Measurements from ENCODE around the gene ZBTB38.

ZBTB38 gene

DNA sequence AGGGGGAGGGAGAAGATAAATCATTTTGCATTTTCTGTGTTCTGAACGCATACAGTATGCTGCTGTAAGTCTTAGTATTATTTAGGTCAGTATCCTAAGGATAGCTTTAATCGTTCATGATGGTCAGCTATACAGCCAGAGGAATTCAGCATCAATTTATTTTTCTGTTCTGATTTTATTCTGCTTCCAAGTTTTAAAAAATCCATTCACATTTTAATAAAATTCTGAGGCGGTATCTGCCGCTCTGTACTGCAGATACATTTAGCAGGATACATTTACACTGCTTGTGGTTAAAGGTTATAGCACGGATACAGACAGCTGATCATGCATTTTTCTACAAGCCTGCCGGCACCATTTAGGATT, 17.8 kb downstream of the ZBTB38 start:
- no peak for DNase-seq (ENCODE audit: low read depth in 2 of 2)

DNA sequence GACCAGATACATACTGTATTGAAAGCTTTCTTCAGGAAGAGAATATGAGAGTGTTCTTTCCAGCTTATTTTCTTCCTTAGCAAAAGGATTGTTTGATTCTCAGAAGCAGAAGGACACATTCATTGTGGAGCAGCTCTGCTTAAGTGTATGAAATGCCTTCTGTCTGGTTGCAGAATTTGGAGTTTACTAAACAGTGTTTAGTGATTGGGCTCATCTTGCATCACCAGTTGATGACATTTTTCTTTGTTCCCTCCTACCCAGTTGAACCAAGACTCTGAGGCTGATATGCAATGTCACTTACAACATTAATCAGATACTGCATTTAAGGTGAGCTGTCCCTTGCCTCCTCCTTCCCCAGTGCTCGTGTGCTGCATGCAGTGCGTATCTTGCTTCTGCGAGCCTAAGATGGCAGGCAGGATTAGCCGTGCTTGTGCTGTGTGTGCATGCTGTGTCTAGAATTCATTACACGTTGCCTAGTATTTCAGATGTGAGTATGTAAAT, 18.4 kb downstream of the ZBTB38 start:
- DNase-seq (ENCODE audit: low read depth in 2 of 2) = no peak

DNA sequence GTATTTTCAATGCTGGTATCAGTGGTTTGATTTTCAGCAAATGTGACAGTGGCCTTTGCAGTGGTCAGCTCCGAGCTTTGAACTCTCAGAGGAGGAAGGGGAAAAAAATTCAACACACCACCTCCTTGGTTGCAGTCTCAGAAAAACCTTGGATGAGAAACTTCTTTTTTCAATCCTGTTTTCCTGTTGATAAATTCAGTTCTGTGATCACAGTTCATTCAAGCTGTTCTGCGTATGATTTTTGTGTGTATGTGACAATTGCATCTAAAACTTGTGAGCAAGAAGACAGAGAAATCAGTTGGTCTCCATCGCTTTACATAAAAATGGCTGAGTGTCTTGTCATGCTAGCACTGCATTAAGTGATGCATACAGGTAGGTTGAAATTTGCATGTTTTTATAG, 19.2 kb downstream of the ZBTB38 start:
- no peak for DNase-seq (ENCODE audit: low read depth in 2 of 2)

DNA sequence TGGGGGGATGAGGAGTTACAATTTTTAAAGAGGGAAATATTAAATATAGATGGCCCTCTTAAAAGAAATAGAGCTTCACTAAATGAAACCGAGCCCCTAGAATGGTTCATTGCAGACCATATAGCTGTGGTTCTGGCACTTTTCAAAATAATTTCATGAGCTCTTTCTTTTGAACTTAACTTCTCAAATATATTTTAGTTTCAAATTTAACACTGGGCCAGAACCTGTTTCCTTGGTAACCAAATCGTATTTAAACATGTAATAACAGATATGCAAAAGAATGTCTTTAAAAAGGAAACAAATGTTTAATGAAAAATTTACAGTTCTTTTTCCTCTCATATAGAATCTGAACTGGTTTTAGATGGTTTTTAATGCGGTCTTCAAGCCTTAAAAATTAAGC, 20.1 kb downstream of the ZBTB38 start:
- no peak for DNase-seq (ENCODE audit: low read depth in 2 of 2)

DNA sequence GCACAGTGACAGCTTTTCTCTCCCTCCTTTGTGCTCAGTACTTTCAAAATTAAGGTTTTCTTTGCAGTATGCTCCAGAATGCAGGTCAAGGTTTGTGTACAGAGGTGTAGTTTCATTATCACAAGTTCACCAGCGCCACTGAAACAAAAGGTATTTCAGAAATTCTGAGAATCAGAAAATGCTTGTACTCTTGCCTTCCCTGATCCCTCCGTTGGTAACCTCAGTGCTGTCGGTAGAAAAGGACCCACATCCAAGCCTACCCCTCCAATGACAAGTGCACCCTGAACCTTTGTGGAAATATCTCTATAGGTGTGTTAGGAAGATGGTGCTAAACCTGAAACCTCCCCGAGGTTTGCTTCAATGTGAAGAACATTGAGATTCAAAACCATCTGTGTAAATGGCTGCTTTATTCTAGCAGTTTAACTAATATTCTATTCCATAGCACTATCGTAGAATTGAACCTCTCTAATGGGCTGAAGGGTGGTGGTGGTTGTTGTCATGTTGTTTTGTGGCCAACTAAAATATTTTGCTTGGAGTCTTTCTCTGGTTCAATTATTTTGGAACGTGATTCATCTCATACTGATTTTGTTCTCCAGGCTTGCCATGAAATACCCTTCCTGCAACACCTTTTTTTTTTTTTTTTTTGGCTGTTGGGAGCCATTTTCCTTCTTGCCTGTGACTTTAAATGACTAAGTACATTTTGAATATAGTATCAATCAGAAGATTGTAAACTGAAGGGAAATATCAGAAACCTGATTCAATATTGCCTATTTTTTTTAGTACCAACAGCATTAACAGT, 20.7 kb downstream of the ZBTB38 start:
- DNase-seq (ENCODE audit: low read depth in 2 of 2) = no peak

DNA sequence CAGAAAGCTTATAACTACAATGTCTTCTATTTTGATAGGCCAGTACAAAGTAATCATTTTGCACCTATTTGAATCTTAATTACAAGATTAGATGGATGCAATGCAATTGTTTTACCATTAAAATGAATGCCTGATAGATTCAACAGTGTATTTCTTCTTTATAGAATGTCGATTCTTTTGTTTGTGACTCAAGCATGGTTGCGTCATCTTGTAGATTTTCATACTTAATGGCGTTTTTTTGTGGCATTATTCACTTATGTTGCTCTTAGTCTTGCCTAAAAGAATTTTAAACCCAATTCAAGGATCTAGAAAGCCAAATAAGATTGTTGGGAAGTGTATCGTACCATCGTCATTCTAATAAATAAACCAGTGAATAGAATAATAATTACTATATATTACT, 21.4 kb downstream of the ZBTB38 start:
- DNase-seq (ENCODE audit: low read depth in 2 of 2) = no peak

DNA sequence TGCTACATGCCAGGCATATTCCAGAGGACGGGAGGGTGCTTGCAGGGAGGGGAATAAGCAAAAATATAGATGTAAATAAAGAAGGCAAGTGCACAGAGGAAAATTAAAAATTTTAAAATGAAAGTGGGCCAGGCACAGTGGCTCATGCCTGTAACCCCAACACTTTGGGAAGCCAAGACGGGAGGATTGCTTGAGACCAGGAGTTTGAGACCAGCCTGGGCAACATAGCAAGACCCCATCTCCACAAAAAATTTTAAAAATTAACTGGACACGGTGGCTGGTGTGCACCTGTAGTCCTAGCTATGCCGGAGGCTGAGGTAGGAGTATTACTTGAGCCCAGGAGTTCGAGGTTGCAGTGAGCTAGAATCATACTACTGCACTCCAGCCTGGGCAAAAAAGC, 22.4 kb downstream of the ZBTB38 start:
- no peak for DNase-seq (ENCODE audit: low read depth in 2 of 2)

DNA sequence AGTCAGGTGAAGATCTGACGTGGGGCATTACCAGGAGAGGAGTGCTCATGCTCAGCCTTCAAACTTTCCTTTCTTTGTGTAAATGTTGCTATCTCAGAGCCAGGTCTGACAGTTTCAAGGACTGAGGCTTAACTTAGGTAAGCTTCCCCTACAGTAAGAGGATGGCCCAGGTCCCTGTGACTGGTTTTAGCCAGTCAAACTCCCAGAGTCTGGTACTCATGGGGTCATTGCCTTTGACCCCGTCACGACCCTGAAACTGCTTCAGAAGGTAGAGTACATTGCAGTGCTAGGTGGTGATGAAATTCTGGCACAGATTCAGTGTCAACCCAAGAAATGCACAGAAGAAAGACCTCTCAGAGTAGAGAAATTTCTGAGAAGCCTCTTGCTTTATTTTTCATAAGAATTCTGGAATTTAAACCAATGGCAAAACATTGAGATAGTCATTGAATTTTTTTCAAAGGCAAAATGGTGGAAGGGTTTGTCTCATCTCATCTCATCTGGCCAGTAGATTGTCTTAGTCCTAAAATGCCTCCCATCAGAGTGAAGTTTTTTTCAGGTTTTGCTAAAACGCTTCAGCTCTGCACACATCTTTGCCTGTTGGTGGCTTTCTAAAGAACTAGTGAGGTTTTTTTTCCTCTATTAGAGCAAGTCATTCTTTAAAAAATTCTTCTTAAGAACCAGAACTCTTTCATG, 23.1 kb downstream of the ZBTB38 start:
- no peak for DNase-seq (ENCODE audit: low read depth in 2 of 2)

DNA sequence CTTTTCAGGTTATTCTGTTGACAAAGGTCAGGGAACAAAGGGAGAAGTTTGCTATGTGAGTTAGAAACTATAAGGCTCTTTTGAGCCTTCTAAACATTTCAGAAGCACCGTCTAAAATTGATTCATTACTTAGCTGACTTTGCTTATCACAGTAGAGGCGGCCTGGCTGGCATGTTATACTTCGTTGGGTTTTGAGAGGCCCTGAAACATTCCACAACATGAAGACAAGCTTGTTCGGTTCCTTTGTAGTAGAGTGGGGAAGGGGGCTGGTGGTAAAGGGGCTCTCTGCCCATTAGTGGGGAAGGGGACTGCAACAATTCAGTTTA, 23.6 kb downstream of the ZBTB38 start:
- DNase-seq (ENCODE audit: low read depth in 2 of 2) = no peak

DNA sequence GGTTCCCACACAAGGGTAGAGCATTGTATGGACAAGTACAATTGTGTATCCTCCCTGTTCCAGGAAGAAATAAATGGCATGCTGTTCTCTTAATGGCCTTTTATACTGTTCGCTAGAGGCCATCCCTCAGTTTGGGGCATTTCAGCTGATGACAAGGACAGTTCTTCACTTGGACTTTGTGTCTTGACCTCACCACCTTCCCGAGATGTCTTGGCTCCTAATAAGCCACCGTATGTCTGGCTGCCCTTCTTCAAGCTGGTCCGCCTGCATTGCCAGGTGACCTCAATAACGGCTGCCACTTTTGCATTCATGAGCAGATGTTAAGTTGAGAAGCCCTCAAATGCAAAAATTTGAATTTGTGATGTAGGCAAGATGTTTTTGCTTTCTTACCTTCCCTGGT, 24.1 kb downstream of the ZBTB38 start:
- DNase-seq (ENCODE audit: low read depth in 2 of 2) = no peak

DNA sequence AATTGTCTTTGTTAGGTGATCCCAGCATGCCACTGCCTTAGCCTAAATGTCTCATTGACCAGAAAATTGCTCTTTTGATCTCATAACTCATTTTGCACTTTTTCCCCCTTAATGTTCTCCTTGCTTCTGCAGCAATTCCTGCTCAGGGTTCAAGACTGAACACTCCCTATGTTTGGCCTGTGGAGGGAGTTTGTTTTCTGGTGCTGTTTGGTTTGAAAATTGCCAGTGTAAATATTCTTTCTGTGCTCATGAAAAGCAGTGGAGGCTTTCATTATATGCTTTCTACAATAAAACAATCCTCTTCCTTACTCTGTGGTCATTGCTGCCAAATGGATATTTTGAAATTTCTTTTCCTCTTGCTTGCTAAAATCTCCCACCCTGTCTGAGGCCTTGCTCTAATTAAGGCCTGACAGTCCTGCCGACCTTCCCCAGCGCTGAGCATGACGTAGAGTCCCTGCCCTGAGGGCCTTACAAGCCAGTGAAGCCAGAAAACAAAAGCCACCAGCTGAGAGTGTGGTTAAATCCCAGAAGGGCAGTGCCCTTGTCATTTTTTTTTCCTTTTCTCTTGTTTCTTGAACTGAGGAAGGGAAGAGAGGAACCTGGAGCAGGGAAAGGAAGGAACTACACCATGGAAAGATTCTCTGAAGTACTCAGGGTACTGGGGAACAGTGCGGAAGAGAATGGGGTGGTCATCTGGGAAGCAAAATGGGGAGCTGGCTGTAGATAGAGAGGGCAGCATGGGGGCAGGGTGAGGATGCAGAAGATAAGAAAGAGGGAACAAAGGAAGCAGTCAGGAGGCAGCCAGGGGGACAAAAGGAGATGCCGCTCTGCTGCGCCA, 24.8 kb downstream of the ZBTB38 start:
- DNase-seq (ENCODE audit: low read depth in 2 of 2) = no peak

DNA sequence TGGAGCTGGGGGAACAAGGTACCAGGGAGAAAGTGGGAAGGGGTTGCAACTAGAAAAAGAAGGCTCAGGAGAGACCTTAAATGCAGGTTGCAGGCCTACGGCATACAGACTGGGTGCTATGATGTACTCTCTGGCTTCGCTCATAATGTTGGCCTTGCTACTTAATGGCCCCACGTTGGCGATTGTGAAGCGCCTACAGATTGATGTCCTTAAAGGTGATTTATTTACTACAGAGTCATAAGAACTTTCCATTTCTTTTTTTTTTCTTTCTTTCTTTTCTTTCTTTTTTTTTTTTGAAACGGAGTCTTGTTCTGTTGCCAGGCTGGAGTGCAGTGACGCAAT, 25.4 kb downstream of the ZBTB38 start:
- DNase-seq (ENCODE audit: low read depth in 2 of 2) = no peak

DNA sequence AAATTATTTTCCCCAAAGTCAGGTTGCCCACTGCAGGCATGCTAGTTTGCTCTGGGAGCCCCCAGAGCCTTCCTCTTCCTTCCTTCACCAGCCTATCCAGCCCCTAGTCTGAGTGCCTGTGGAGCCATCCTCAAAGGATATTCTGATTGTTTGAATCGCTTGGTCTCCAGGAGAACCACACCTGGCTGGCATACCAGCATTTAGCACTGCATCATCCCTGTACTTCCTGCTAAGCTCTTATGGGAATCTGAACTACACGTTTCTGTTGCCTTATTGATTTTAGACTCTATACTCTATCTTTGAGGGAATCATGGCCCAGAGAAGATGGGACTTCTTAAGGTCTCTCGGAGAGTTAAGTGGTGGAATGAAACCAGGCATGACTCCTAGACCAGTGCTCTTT, 26.3 kb downstream of the ZBTB38 start:
- no peak for DNase-seq (ENCODE audit: low read depth in 2 of 2)

DNA sequence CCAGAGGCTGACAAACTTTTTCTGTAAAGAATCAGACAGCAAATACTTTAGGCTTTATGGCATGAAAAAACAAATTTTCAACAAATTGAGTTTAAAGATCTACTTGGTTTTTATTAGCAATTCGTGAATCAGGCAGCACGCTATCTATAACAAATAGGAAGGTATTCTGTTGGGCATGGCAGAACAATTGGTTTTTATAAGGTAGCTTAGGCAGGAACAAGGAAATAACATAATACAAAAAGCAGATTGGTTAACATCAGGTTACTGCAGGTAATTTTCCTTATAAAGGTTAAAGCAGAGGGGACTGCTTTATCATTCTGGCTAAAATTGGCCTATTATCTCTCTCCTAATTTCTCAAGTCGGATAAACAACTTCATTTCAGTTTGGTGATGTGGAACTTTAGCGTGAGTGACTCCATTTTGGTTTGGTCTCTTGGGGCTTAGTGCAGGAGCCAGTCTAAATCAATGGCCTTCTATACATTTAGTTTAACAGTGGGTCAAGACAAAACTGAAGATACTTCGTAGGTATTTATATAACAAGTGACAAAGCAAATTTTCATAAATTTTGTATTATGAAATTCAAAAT, 26.8 kb downstream of the ZBTB38 start:
- DNase-seq (ENCODE audit: low read depth in 2 of 2) = no peak

DNA sequence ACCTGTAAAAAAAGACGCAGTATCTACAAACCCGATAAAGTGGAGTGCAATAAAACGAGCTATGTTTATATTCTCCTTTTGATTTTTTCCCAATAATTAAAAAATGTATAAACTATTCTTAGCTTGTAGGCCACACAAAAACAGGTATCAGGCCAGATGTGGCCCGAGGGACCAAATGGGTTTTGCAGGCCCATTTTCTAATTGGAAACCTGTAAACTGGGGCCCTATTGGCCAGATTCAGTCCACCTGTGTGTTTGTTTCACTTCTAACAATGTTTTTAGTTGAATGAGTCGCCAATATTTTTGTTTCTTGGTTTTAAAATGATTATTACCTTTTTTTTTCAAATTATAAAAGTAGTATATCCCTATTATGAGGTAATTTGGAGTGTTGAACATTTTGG, 29.7 kb downstream of the ZBTB38 start:
- DNase-seq (ENCODE audit: low read depth in 2 of 2) = no peak

DNA sequence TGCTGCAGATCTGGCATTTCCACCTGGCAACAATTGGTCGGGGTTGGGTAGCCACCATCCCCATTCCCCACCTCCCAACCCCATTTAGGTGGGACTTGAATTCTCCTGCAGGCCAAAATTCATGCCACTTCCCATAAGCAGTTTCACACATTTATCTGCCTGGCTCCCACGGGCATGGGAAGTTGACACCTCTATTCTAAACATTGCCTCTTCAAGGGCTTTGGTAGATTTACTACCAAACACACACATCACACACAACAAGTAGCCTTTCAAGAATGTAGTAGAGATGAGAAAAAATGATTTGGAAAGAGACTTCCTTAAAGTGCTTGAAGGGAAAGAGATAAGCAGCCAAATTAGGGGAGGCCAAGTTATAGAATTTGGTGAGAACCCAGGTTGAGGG, 30.9 kb downstream of the ZBTB38 start:
- no peak for DNase-seq (ENCODE audit: low read depth in 2 of 2)

DNA sequence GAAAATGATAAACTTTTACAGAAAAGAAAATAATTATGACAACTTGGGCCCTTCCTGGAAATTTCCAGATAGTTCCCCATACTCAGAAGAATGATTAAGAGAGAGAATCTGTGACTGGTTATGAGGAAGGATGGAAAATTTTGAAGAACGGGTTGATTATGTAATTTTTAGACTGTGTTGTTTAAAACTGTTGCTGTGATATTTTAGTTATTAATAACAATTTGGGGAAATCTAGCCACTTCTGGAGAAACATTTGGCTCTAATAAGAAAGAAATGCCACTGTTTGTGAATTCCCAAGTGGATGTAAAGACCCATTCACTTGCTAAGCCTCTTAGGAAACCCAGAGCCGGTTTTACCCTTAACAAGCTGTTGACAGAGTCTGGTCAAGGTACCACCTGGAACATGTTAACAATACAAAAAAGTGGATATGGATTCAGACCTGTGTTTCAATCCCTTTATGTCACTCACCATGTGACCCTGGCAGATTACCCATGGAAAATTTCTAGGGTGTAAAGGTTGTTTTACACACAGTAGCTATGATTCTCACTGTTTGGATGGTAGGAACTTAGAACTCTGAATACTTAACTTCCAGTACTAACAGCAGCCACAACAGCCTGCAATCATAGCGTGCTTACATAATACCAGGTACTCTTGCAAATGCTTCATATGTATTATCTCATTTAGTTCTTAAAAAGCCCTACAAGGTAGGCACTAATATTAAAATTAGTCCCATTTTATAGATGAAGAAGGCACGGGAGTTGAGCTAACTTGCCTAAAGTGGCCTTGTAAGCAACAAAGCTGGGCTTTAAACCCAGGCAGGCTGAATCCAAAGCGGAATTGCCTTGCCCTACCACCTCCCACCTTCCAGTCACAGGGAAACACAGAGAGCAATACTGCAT, 32.0 kb downstream of the ZBTB38 start:
- DNase-seq (ENCODE audit: low read depth in 2 of 2) = no peak

DNA sequence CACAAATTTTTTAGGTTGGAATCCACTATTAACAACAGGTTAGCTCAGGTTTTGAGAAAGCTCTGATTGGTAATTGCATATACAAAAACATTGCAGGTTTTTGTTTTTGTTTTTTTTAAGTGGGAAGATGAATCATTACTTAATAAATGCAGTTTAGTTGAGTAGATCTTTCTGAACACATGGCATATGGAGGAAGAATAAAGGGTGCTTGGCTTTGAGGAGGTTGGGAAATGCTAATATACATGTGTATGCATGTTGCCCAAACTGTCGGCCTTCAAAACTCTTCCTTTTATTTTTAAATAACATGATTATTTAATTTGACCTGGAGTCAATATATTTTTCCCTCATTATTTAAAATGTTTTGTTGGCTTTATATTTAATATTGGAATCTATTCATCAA, 32.8 kb downstream of the ZBTB38 start:
- no peak for DNase-seq (ENCODE audit: low read depth in 2 of 2)

DNA sequence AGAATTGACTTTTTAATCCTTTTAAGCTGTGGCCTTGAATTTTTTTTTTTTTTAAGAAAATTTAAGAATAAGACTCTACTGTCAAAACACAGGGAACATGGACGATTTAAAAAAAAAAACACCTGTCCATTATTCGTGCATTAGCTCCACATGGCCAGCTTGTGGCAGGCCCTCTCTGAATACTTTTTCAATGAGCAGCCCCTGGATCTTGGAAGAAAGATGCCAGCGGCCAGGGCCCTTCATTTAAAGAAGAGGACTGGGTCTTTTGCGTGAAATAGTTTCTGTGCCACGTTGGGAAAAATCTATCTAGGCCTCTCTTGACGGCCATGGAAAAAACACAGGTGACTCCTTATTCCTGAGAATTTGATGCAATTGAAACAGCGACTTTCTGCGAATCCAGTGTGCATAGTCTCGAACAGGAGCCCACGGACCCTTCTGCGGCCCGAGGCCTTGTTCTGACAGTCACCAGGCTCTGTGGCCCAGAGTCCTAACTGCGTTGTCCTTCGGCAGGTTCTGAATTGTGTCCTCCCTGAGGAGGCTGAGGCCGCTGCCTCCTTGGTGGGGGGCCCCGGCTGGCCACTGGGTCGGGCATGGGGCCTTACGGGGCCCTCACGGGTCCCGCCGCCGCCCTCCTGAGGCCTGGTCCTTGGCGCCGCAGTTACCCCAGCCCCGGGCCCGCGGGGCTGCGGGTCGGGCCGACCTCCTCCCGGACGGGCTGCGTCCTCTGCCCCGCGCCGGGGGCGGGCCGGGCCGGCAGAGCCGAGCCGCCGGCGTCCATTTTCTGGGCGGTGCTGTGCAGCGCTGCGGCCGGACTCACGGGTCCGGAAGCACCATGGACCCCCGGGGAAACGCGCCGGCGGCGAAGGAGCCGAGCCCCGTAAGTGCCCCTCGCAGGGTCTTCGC, 33.5 kb downstream of the ZBTB38 start:
- DNase-seq (ENCODE audit: low read depth in 2 of 2) = no peak

DNA sequence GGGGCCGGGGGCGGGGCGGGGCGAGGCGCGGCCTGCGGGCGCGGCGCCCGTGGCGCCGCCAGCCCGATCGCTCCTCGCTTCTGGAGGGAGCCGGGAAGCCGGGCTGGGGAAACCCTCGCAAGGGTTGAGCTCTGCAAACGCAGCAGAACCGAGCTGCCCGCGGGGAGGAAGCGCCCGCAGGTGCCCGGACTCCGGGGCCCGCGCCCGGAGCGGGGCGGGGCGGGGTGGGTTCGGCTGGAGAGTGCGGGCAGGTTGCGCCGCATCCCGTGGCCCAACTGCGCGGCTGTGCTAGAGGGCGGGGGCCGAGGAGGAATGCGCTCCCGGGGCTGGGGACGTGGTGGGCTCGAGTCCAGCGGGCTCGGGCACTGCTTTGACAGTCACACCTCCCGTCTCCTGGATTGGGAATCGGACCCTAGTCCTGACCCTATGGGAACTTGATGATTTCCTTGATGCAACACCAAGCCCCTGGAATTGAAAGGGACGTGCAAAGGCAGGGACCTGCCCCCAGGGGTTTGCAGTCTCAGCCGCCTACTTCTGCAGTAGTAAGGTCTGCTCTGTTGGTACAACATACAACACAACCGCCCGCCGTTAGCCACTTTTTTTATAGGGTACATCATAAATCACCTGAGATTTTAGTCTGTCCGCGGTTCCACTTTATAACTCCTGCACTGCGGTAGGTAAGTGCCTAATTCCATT, 34.3 kb downstream of the ZBTB38 start:
- DNase-seq (ENCODE audit: low read depth in 2 of 2) = no peak

All from fibroblast of skin of left biceps (primary cell).